ENCODE data around the gene KCNQ4.

GRCh38 chr1:40786171-40786994, 2.8 kb downstream of the KCNQ4 start:
- TF ChIP-seq CTCF (IDR thresholded peaks at IDR 0.05) (no peak), EZH2 (IDR thresholded peaks at IDR 0.05; ENCODE audit: borderline replicate concordance, insufficient read depth, low read depth, low read length, poor library complexity, severe bottlenecking) (no peak)

All from B cell (primary cell).